Nephron progenitor cell (in vitro differentiated cells): ENCODE measurements around the gene DHRS13.

ENCODE experiments used
- DNase-seq: peaks from one replicate; pipeline ENCODE4 v3.0.0; 2021
- H3K27ac Mint-ChIP-seq: 2 replicates; pipeline ENCODE4 v1.8.0; 2021; ENCODE audit warnings: mild to moderate bottlenecking, moderate library complexity, mixed read lengths
- H3K27me3 Mint-ChIP-seq: 2 replicates; pipeline ENCODE4 v1.8.0; 2021; ENCODE audit warnings: mild to moderate bottlenecking, low read depth, mixed read lengths; ENCODE audit not compliant: poor library complexity
- H3K36me3 Mint-ChIP-seq: 2 replicates; pipeline ENCODE4 v1.8.0; 2021; ENCODE audit warnings: low read depth, mixed read lengths
- H3K4me1 Mint-ChIP-seq: 2 replicates; pipeline ENCODE4 v1.8.0; 2021; ENCODE audit warnings: mixed read lengths
- H3K4me3 Mint-ChIP-seq: 2 replicates; pipeline ENCODE4 v1.8.0; 2021; ENCODE audit warnings: mild to moderate bottlenecking, moderate library complexity, mixed read lengths
- H3K9me3 Mint-ChIP-seq: 2 replicates; pipeline ENCODE4 v1.8.0; 2021; ENCODE audit warnings: mild to moderate bottlenecking, moderate library complexity, mixed read lengths
- CTCF ChIP-seq: fragments of 200-600 bp; sonication (generic); IDR thresholded peaks from 2 replicates; pipeline ENCODE4 v1.5.0; 2021; ENCODE audit warnings: antibody characterized with exemption

Gene DHRS13

GRCh38 chr17:28858801-28859355, 44.0 kb downstream of the DHRS13 start:
- peaks cover 21% of the 10 kb centered on the region for H3K4me1 Mint-ChIP-seq
- H3K27me3 Mint-ChIP-seq: peaks cover 6% of the 10 kb centered on the region
- no peak for TF ChIP-seq CTCF
- H3K36me3 Mint-ChIP-seq: peaks cover 27% of the 10 kb centered on the region
- DNase-seq: no peak
- no peaks in the 10 kb centered on the region for H3K9me3 Mint-ChIP-seq
- no peak overlapping the region for H3K27ac Mint-ChIP-seq
- no peak overlapping the region for H3K4me3 Mint-ChIP-seq

GRCh38 chr17:28857905-28858800, 44.7 kb downstream of the DHRS13 start:
- no peaks in the 10 kb centered on the region for H3K9me3 Mint-ChIP-seq
- DNase-seq: no peak
- peaks cover 6% of the 10 kb centered on the region for H3K27me3 Mint-ChIP-seq
- peaks cover 27% of the 10 kb centered on the region for H3K36me3 Mint-ChIP-seq
- no peak overlapping the region for H3K27ac Mint-ChIP-seq
- no peak for TF ChIP-seq CTCF
- H3K4me1 Mint-ChIP-seq: peaks cover 21% of the 10 kb centered on the region
- H3K4me3 Mint-ChIP-seq: peak overlapping the region; percentile 7

GRCh38 chr17:28856028-28856574, 46.8 kb downstream of the DHRS13 start:
- H3K4me1 Mint-ChIP-seq: peaks cover 21% of the 10 kb centered on the region
- H3K9me3 Mint-ChIP-seq: no peaks in the 10 kb centered on the region
- H3K4me3 Mint-ChIP-seq: peak overlapping the region; percentile 93
- peaks cover 27% of the 10 kb centered on the region for H3K36me3 Mint-ChIP-seq
- no peak for TF ChIP-seq CTCF
- H3K27ac Mint-ChIP-seq: no peak overlapping the region
- DNase-seq: no peak
- H3K27me3 Mint-ChIP-seq: peaks cover 6% of the 10 kb centered on the region

- DNase-seq: no peak
- H3K27me3 Mint-ChIP-seq: peaks cover 3% of the 10 kb centered on the region
- H3K36me3 Mint-ChIP-seq: peaks cover 24% of the 10 kb centered on the region
- no peak for TF ChIP-seq CTCF
- peaks cover 21% of the 10 kb centered on the region for H3K4me1 Mint-ChIP-seq
- peak overlapping the region; percentile 93 for H3K4me3 Mint-ChIP-seq
- peak overlapping the region; percentile 82 for H3K27ac Mint-ChIP-seq
- no peaks in the 10 kb centered on the region for H3K9me3 Mint-ChIP-seq
Observed at GRCh38 chr17:28855336-28855679, 47.6 kb downstream of the DHRS13 start.

- Mint-ChIP-seq H3K27ac (peak within 1 kb of the TSS; percentile 82), H3K4me1 (peaks cover 21% of the 10 kb centered on the region), H3K9me3 (no peaks in the 10 kb centered on the region), H3K36me3 (peaks cover 22% of the 10 kb centered on the region), H3K27me3 (peaks cover 4% of the 10 kb centered on the region), H3K4me3 (peak within 1 kb of the TSS; percentile 93)
- peak; percentile 79 for DNase-seq
- no peak for TF ChIP-seq CTCF
Observed at GRCh38 chr17:28854457-28855335, 48.2 kb downstream of the DHRS13 start, which contains the start of gene ERAL1. Gene ERAL1 (plus strand): TSS chr17:28855016. CDS start chr17:28855035, 19 bp downstream.
